Endothelial cell of umbilical vein (primary cell): ENCODE measurements around the gene MVK. TPM values are rescaled to one million over a fixed set of nuclear protein-coding genes. Genes with fewer than 3 reads are reported as not detected.

ENCODE experiments used
- BruUV-seq: library from RNA; stranded (reverse); fragments of 400-500 nt; replicated peaks from 2 replicates; lab custom pipeline; 2021; lab: Mats Ljungman, UMichigan
- CTCF ChIA-PET: fragments of 300-600, 350-600 bp; sonication (Branson Sonifier 250); formaldehyde crosslinking; loops from one replicate; lab custom pipeline; 2021; ENCODE audit warnings: antibody characterized with exemption, inconsistent platforms; lab: Charles Lee
- POLR2A ChIA-PET: fragments of 300-600, 350-600 bp; sonication (Branson Sonifier 250); formaldehyde crosslinking; loops from one replicate; lab custom pipeline; 2021; ENCODE audit warnings: antibody characterized with exemption, inconsistent platforms; lab: Charles Lee
- DNase-seq: peaks from one replicate; pipeline ENCODE4 v3.0.0-alpha.2; 2011; ENCODE audit warnings: low read depth, low spot score
- FAIRE-seq: peaks from 2 replicates; lab custom pipeline; 2011; peaks lifted over from hg19 to GRCh38; lab: Jason Lieb, UNC
- H2AFZ ChIP-seq: 2 replicates; pipeline ENCODE4 v1.6.0; 2012; ENCODE audit warnings: low read depth, low read length, control low read depth, inconsistent platforms
- H3K27ac ChIP-seq: 2 replicates; pipeline ENCODE4 v1.5.1; 2011; ENCODE audit warnings: low read depth, mild to moderate bottlenecking, control low read depth, low read length, moderate library complexity; ENCODE audit not compliant: insufficient read depth
- H3K27me3 ChIP-seq, 2 experiments: 2 replicates each; pipeline versions ENCODE4 v1.6.0 to v1.6.1; 2011; ENCODE audit warnings: low read length in 2 of 2, mixed read lengths in 1 of 2; ENCODE audit not compliant: control insufficient read depth in 2 of 2, insufficient read depth in 2 of 2
- H3K36me3 ChIP-seq, 2 experiments: 2 replicates in 1 of 2; 3 replicates in 1 of 2; pipeline ENCODE4 v1.5.1; 2011; ENCODE audit warnings: low read length in 2 of 2, mild to moderate bottlenecking in 1 of 2, moderate library complexity in 1 of 2; ENCODE audit not compliant: control insufficient read depth in 2 of 2, insufficient read depth in 2 of 2; ENCODE audit errors: extremely low read depth in 1 of 2
- H3K4me1 ChIP-seq: 3 replicates; pipeline ENCODE4 v1.5.1; 2011; ENCODE audit warnings: mild to moderate bottlenecking, low read length; ENCODE audit not compliant: control insufficient read depth, insufficient read depth; ENCODE audit errors: extremely low read depth
- H3K4me2 ChIP-seq: 2 replicates; pipeline ENCODE4 v1.6.1; 2011; ENCODE audit warnings: low read length, control low read depth, mixed read lengths; ENCODE audit not compliant: insufficient read depth
- H3K4me3 ChIP-seq, 3 experiments: fragments of 200-600 bp in 1 of 3; sonication (generic), shearing (Covaris generic) in 1 of 3; replicated peaks in 1 of 3; 2 replicates each; pipeline ENCODE4 v1.5.1; 2011 to 2016; ENCODE audit warnings: control low read depth in 3 of 3, low read length in 3 of 3, mild to moderate bottlenecking in 2 of 3, inconsistent platforms in 1 of 3, low read depth in 1 of 3, moderate library complexity in 1 of 3; ENCODE audit not compliant: insufficient read depth in 1 of 3
- H3K79me2 ChIP-seq: 2 replicates; pipeline ENCODE4 v1.6.0; 2012; ENCODE audit warnings: low read length, inconsistent platforms; ENCODE audit not compliant: control insufficient read depth, insufficient read depth
- H3K9ac ChIP-seq: replicated peaks from 2 replicates; pipeline ENCODE3; 2011; ENCODE audit warnings: low read length, control low read depth; ENCODE audit not compliant: insufficient read depth; ENCODE audit errors: extremely low read depth
- H3K9me1 ChIP-seq: replicated peaks from 3 replicates; pipeline ENCODE4 v1.6.0; 2011; ENCODE audit warnings: mild to moderate bottlenecking, low read length; ENCODE audit not compliant: control insufficient read depth, insufficient read depth; ENCODE audit errors: extremely low read depth
- H3K9me3 ChIP-seq: replicated peaks from 2 replicates; pipeline ENCODE4 v1.5.1; 2012; ENCODE audit warnings: low read length, inconsistent platforms; ENCODE audit not compliant: control insufficient read depth, insufficient read depth
- H4K20me1 ChIP-seq: replicated peaks from 2 replicates; pipeline ENCODE3; 2011; ENCODE audit warnings: mild to moderate bottlenecking, low read length; ENCODE audit not compliant: control insufficient read depth, insufficient read depth; ENCODE audit errors: extremely low read depth
- CTCF ChIP-seq, 2 donors: IDR thresholded peaks; 1 replicate in 1 of 2; 2 replicates in 1 of 2; pipeline ENCODE4 v1.5.1; 2011; ENCODE audit warnings: low read length in 2 of 2, mild to moderate bottlenecking in 2 of 2, moderate library complexity in 2 of 2, control low read depth in 1 of 2, inconsistent platforms in 1 of 2, low read depth in 1 of 2; ENCODE audit not compliant: insufficient read depth in 1 of 2; ENCODE audit errors: extremely low read depth in 1 of 2
- EZH2 ChIP-seq: IDR thresholded peaks from 2 replicates; pipeline ENCODE4 v1.6.1; 2012; ENCODE audit warnings: borderline replicate concordance, low read depth, mild to moderate bottlenecking, moderate library complexity, low read length, inconsistent platforms; ENCODE audit not compliant: severe bottlenecking
- FOS ChIP-seq: IDR thresholded peaks from 2 replicates; pipeline ENCODE4 v1.6.1; 2011; ENCODE audit warnings: mild to moderate bottlenecking, low read length, moderate library complexity, borderline replicate concordance; ENCODE audit not compliant: insufficient read depth
- GATA2 ChIP-seq: IDR thresholded peaks from 2 replicates; pipeline ENCODE4 v1.7.0; 2011; ENCODE audit warnings: low read depth, mild to moderate bottlenecking, moderate library complexity, mixed read lengths, low read length; ENCODE audit not compliant: insufficient read length, insufficient read depth
- JUN ChIP-seq: IDR thresholded peaks from 2 replicates; pipeline ENCODE4 v1.6.1; 2011; ENCODE audit warnings: borderline replicate concordance, low read depth; ENCODE audit not compliant: insufficient read length, insufficient read depth
- MAX ChIP-seq: IDR thresholded peaks from 2 replicates; pipeline ENCODE4 v1.6.1; 2011; ENCODE audit not compliant: insufficient read depth, insufficient read length
- MYC ChIP-seq: IDR thresholded peaks from one replicate; pipeline ENCODE4 v1.6.1; 2011; ENCODE audit warnings: mild to moderate bottlenecking, low read depth, low read length
- POLR2A ChIP-seq: IDR thresholded peaks from 2 replicates; pipeline ENCODE4 v1.6.1; 2012; ENCODE audit warnings: low read depth, mild to moderate bottlenecking, control low read depth, low read length
- POLR2AphosphoS5 ChIP-seq: IDR thresholded peaks from 2 replicates; pipeline ENCODE4 v1.6.1; 2012; ENCODE audit warnings: low read depth, mild to moderate bottlenecking, control low read depth, low read length, moderate library complexity; ENCODE audit not compliant: insufficient read depth
- dilution Hi-C: fragments of 300-500 bp; cut with MboI; formaldehyde crosslinking; loops from one replicate; pipeline ENCODE4 v1.15.0; 2019; ENCODE audit warnings: low sequenced_read_pairs; ENCODE audit not compliant: extremely low pct_ligation_motif_present
- intact Hi-C: fragments of 100-400 bp; cut with micrococcal nuclease; formaldehyde crosslinking; loops from one replicate; pipeline ENCODE4 v1.10.0; 2022
- polyA plus RNA-seq, 4 experiments: library from polyadenylated mRNA; depleted of rRNA in 3 of 4; stranded (reverse) in 3 of 4; unstranded in 1 of 4; fragments of >200 nt; gene quantifications; 2 replicates each; pipeline versions ENCODE4 v1.2.1 to v1.2.3, GENCODE V29; 2011 to 2012; ENCODE audit warnings: missing spikeins in 1 of 4
- total RNA-seq: library from RNA; stranded (reverse); gene quantifications from 2 replicates; pipeline ENCODE4 v1.2.3, GENCODE V29; 2021

MVK gene
- total and polyA plus RNA-seq, 2 donors (not counting 3 experiments of a cell fraction or from before 2014, with no cell fraction given): 32.6 to 42.6 TPM

GRCh38 chr12:109598428-109598854 lies 24.8 kb downstream of the MVK start:
- H3K27me3 ChIP-seq: no peaks in the 10 kb centered on the region
- ChIA-PET POLR2A (interaction anchor here (1.5 kb wide), 1 partner anchor 25 kb away, joined by 3 read pairs; the partner anchor contains the start of genes MMAB and MVK), CTCF (interaction anchor here (0.7 to 9.4 kb wide), 34 partner anchors 8 to 213 kb away, joined by 3 to 252 read pairs (median 5); partner anchors contain the start of genes MMAB and MVK)
- H2AFZ ChIP-seq: no peak overlapping the region
- H4K20me1 ChIP-seq: no peaks in the 10 kb centered on the region
- H3K79me2 ChIP-seq: no peaks in the 10 kb centered on the region
- no peaks in the 10 kb centered on the region for H3K9me1 ChIP-seq
- dilution Hi-C loops (no loop called here), intact Hi-C loops (loop anchor here (5.0 kb wide), 2 partner anchors 114 to 171 kb away; partner anchors contain the start of gene FAM222A)
- no peak overlapping the region for H3K9ac ChIP-seq
- no peak overlapping the region for H3K4me2 ChIP-seq
- no peak for FAIRE-seq
- no peak overlapping the region for H3K27ac ChIP-seq
- DNase-seq: no peak
- TF ChIP-seq MYC: no peak
- no peak for TF ChIP-seq POLR2A
- TF ChIP-seq JUN: no peak
- no peak for TF ChIP-seq CTCF (IDR thresholded peaks at IDR 0.05; ENCODE audit: extremely low read depth in 1 of 2, insufficient read depth in 1 of 2, low read depth in 1 of 2, low read length in 2 of 2)
- H3K36me3 ChIP-seq: peaks cover 0 to 5% of the 10 kb centered on the region in 2 experiments
- BruUV-seq: no TSS peak
- peaks cover 3% of the 10 kb centered on the region for H3K4me1 ChIP-seq
- H3K9me3 ChIP-seq: no peaks in the 10 kb centered on the region
- H3K4me3 ChIP-seq: no peak overlapping the region

GRCh38 chr12:109599087-109599486 lies 25.5 kb downstream of the MVK start:
- H4K20me1 ChIP-seq: no peaks in the 10 kb centered on the region
- no peaks in the 10 kb centered on the region for H3K27me3 ChIP-seq
- no peak overlapping the region for H3K4me2 ChIP-seq
- H3K9me1 ChIP-seq: no peaks in the 10 kb centered on the region
- no peak for TF ChIP-seq GATA2
- no peak for TF ChIP-seq CTCF (IDR thresholded peaks at IDR 0.05; ENCODE audit: extremely low read depth in 1 of 2, insufficient read depth in 1 of 2, low read depth in 1 of 2, low read length in 2 of 2)
- no peak for TF ChIP-seq FOS
- no peak for TF ChIP-seq POLR2AphosphoS5
- TF ChIP-seq EZH2: no peak
- TF ChIP-seq MAX: no peak
- no peak for TF ChIP-seq JUN
- no peak for TF ChIP-seq MYC
- no peak for TF ChIP-seq POLR2A
- DNase-seq (no peak), FAIRE-seq (no peak)
- H3K4me1 ChIP-seq: peaks cover 3% of the 10 kb centered on the region
- ChIA-PET POLR2A (interaction anchor here (1.5 kb wide), 1 partner anchor 25 kb away, joined by 3 read pairs; the partner anchor contains the start of genes MMAB and MVK), CTCF (interaction anchor here (1.4 to 9.4 kb wide), 4 partner anchors 14 to 176 kb away, joined by 3 to 252 read pairs (median 20); no protein-coding TSS in a partner anchor)
- intact Hi-C loops: loop anchor here (5.0 kb wide), 2 partner anchors 113 to 172 kb away; partner anchors contain the start of gene FAM222A
- H3K9ac ChIP-seq: no peak overlapping the region
- no peak overlapping the region for H3K27ac ChIP-seq
- no peak overlapping the region for H3K4me3 ChIP-seq
- dilution Hi-C loops: no loop called here
- H2AFZ ChIP-seq: no peak overlapping the region
- H3K79me2 ChIP-seq: no peaks in the 10 kb centered on the region
- no peaks in the 10 kb centered on the region for H3K9me3 ChIP-seq
- BruUV-seq: no TSS peak
- H3K36me3 ChIP-seq: peaks cover 0 to 5% of the 10 kb centered on the region in 2 experiments
